ENCODE data around the gene USP53. TPM values are rescaled to one million over a fixed set of nuclear protein-coding genes. Genes with fewer than 3 reads are reported as not detected.

Gene USP53
- total RNA-seq, 1 donor from 2014 or later, result 26.6 TPM

GRCh38 chr4:119205690-119206089 lies 6.8 kb upstream of the USP53 start:
- DNase-seq (ENCODE audit: low read depth) (no peak), FAIRE-seq (no peak)
- H3K27me3 ChIP-seq (ENCODE audit: control insufficient read depth, insufficient read depth, low read length), result no peaks in the 10 kb centered on the region
- no peak for TF ChIP-seq CTCF (IDR thresholded peaks at IDR 0.05; ENCODE audit: insufficient read depth, low read length, severe bottlenecking)
- H3K36me3 ChIP-seq (ENCODE audit: control insufficient read depth, insufficient read depth, low read length), result no peaks in the 10 kb centered on the region
- no peak overlapping the region for H3K4me3 ChIP-seq (ENCODE audit: low read depth, low read length)

GRCh38 chr4:119206178-119206577 lies 6.3 kb upstream of the USP53 start:
- DNase-seq (ENCODE audit: low read depth), result no peak
- no peak for FAIRE-seq
- no peaks in the 10 kb centered on the region for H3K27me3 ChIP-seq (ENCODE audit: control insufficient read depth, insufficient read depth, low read length)

GRCh38 chr4:119207051-119207450 lies 5.5 kb upstream of the USP53 start:
- Histone ChIP-seq H3K36me3 (ENCODE audit: control insufficient read depth, insufficient read depth, low read length) (no peaks in the 10 kb centered on the region), H3K27me3 (ENCODE audit: control insufficient read depth, insufficient read depth, low read length) (no peaks in the 10 kb centered on the region), H3K4me3 (ENCODE audit: low read depth, low read length) (no peak overlapping the region)
- no peak for DNase-seq (ENCODE audit: low read depth)
- no peak for TF ChIP-seq CTCF (IDR thresholded peaks at IDR 0.05; ENCODE audit: insufficient read depth, low read length, severe bottlenecking)
- FAIRE-seq, result no peak

More at GRCh38 chr4:119206178-119206577, 6.3 kb upstream of the USP53 start:
- no peak for TF ChIP-seq CTCF (IDR thresholded peaks at IDR 0.05; ENCODE audit: insufficient read depth, low read length, severe bottlenecking)
- H3K4me3 ChIP-seq (ENCODE audit: low read depth, low read length), result no peak overlapping the region
- no peaks in the 10 kb centered on the region for H3K36me3 ChIP-seq (ENCODE audit: control insufficient read depth, insufficient read depth, low read length)

- peak; percentile 95 for FAIRE-seq
- no peaks in the 10 kb centered on the region for H3K27me3 ChIP-seq (ENCODE audit: control insufficient read depth, insufficient read depth, low read length)
- H3K4me3 ChIP-seq (ENCODE audit: low read depth, low read length), result no peak overlapping the region
- no peak for TF ChIP-seq CTCF (IDR thresholded peaks at IDR 0.05; ENCODE audit: insufficient read depth, low read length, severe bottlenecking)
- DNase-seq (ENCODE audit: low read depth), result peak; percentile 99
- H3K36me3 ChIP-seq (ENCODE audit: control insufficient read depth, insufficient read depth, low read length), result no peaks in the 10 kb centered on the region
These were observed 3.4 kb upstream of the USP53 start for GRCh38 chr4:119209077-119209476.

- H3K4me3 ChIP-seq (ENCODE audit: low read depth, low read length), result no peak overlapping the region
- no peak for TF ChIP-seq CTCF (IDR thresholded peaks at IDR 0.05; ENCODE audit: insufficient read depth, low read length, severe bottlenecking)
- peak; percentile 51 for DNase-seq (ENCODE audit: low read depth)
These were observed 2.9 kb upstream of the USP53 start for GRCh38 chr4:119209586-119209985.

GRCh38 chr4:119210775-119211174 lies 1.7 kb upstream of the USP53 start:
- Histone ChIP-seq H3K27me3 (ENCODE audit: control insufficient read depth, insufficient read depth, low read length) (no peaks in the 10 kb centered on the region), H3K4me3 (ENCODE audit: low read depth, low read length) (no peak overlapping the region), H3K36me3 (ENCODE audit: control insufficient read depth, insufficient read depth, low read length) (no peaks in the 10 kb centered on the region)
- FAIRE-seq (no peak), DNase-seq (ENCODE audit: low read depth) (peak; percentile 77)
- no peak for TF ChIP-seq CTCF (IDR thresholded peaks at IDR 0.05; ENCODE audit: insufficient read depth, low read length, severe bottlenecking)

More at GRCh38 chr4:119209586-119209985, 2.9 kb upstream of the USP53 start:
- FAIRE-seq, result no peak
- Histone ChIP-seq H3K36me3 (ENCODE audit: control insufficient read depth, insufficient read depth, low read length) (no peaks in the 10 kb centered on the region), H3K27me3 (ENCODE audit: control insufficient read depth, insufficient read depth, low read length) (no peaks in the 10 kb centered on the region)

Data from bronchial epithelial cell (primary cell).